Testis (tissue), 2 donors: ENCODE data around the gene CCDC60.

ENCODE experiments used
- POLR2A ChIP-seq: fragments of 450-650 bp; IDR thresholded peaks from one replicate; pipeline ENCODE4 v1.6.1; 2017; ENCODE audit warnings: antibody characterized with exemption, mild to moderate bottlenecking, moderate library complexity
- TF ChIP-seq, protein P1 (sequence below), 3 experiments: fragments of 450-650 bp in 2 of 3; fragments of 200-600 bp in 1 of 3; sonication (generic) in 1 of 3; IDR thresholded peaks; one replicate each; pipeline ENCODE4 v1.5.1; 2016 to 2019; ENCODE audit warnings: antibody characterized with exemption in 3 of 3, mild to moderate bottlenecking in 2 of 3, moderate library complexity in 1 of 3

GRCh38 chr12:119296535-119296934 lies 38.0 kb upstream of the CCDC60 start:
- TF ChIP-seq, protein P1, sequence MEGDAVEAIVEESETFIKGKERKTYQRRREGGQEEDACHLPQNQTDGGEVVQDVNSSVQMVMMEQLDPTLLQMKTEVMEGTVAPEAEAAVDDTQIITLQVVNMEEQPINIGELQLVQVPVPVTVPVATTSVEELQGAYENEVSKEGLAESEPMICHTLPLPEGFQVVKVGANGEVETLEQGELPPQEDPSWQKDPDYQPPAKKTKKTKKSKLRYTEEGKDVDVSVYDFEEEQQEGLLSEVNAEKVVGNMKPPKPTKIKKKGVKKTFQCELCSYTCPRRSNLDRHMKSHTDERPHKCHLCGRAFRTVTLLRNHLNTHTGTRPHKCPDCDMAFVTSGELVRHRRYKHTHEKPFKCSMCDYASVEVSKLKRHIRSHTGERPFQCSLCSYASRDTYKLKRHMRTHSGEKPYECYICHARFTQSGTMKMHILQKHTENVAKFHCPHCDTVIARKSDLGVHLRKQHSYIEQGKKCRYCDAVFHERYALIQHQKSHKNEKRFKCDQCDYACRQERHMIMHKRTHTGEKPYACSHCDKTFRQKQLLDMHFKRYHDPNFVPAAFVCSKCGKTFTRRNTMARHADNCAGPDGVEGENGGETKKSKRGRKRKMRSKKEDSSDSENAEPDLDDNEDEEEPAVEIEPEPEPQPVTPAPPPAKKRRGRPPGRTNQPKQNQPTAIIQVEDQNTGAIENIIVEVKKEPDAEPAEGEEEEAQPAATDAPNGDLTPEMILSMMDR (IDR thresholded peaks at IDR 0.05) = no peak
- TF ChIP-seq POLR2A = no peak
